DND-41 (cell line): ENCODE measurements around the gene COL13A1.

Experiments
- ATAC-seq: fragments of 200-7000 bp; cut with Tn5 transposase; 3 replicates; pipeline ENCODE4 v1.9.1; 2021; ENCODE audit warnings: low read depth; ENCODE audit not compliant: insufficient read depth
- DNase-seq: peaks from one replicate; pipeline ENCODE4 v3.0.0-alpha.2; 2020
- H2AFZ ChIP-seq: 2 replicates; pipeline ENCODE4 v1.6.0; 2012; ENCODE audit warnings: low read depth, low read length
- H3K27ac ChIP-seq: 2 replicates; pipeline ENCODE4 v1.5.1; 2012; ENCODE audit warnings: low read length, inconsistent platforms
- H3K27me3 ChIP-seq: fragments of 200-600 bp; sonication (generic); 2 replicates; pipeline ENCODE4 v1.6.0; 2012; ENCODE audit warnings: low read length, mild to moderate bottlenecking, inconsistent platforms; ENCODE audit not compliant: insufficient read depth, poor library complexity
- H3K36me3 ChIP-seq: 2 replicates; pipeline ENCODE4 v1.5.1; 2012; ENCODE audit warnings: low read length, inconsistent platforms; ENCODE audit not compliant: insufficient read depth
- H3K4me1 ChIP-seq: 2 replicates; pipeline ENCODE4 v1.5.1; 2012; ENCODE audit warnings: mild to moderate bottlenecking, low read length; ENCODE audit not compliant: insufficient read depth
- H3K4me2 ChIP-seq: 2 replicates; pipeline ENCODE4 v1.6.0; 2012; ENCODE audit warnings: mild to moderate bottlenecking, moderate library complexity, low read length, inconsistent platforms; ENCODE audit not compliant: insufficient read depth
- H3K4me3 ChIP-seq, 2 experiments: fragments of 200-600 bp in 1 of 2; shearing (Covaris generic) in 1 of 2; 2 replicates each; pipeline ENCODE4 v1.5.1; 2012 to 2016; ENCODE audit warnings: inconsistent platforms in 2 of 2, low read length in 2 of 2, mild to moderate bottlenecking in 2 of 2, low read depth in 1 of 2, moderate library complexity in 1 of 2
- H3K79me2 ChIP-seq: 2 replicates; pipeline ENCODE4 v1.6.0; 2012; ENCODE audit warnings: low read length, inconsistent platforms; ENCODE audit not compliant: insufficient read depth
- H3K9ac ChIP-seq: 2 replicates; pipeline ENCODE4 v1.6.0; 2012; ENCODE audit warnings: low read depth, mild to moderate bottlenecking, inconsistent platforms, low read length, moderate library complexity
- H3K9me3 ChIP-seq: 2 replicates; pipeline ENCODE4 v1.5.1; 2012; ENCODE audit warnings: low read length, moderate library complexity, mild to moderate bottlenecking, inconsistent platforms; ENCODE audit not compliant: insufficient read depth, severe bottlenecking
- H4K20me1 ChIP-seq: 2 replicates; pipeline ENCODE4 v1.6.0; 2012; ENCODE audit warnings: low read length; ENCODE audit not compliant: insufficient read depth
- EZH2 ChIP-seq: IDR thresholded peaks from 3 replicates; pipeline ENCODE4 v1.6.1; 2012; ENCODE audit warnings: borderline replicate concordance, low read depth, mild to moderate bottlenecking, moderate library complexity, low read length, inconsistent platforms; ENCODE audit not compliant: severe bottlenecking
- TF ChIP-seq, protein P1 (sequence below): IDR thresholded peaks from 2 replicates; pipeline ENCODE4 v1.5.1; 2012; ENCODE audit warnings: borderline replicate concordance, low read length, moderate library complexity, mild to moderate bottlenecking; ENCODE audit not compliant: poor library complexity, severe bottlenecking; ENCODE audit errors: extremely low read depth

The COL13A1 gene

DNA sequence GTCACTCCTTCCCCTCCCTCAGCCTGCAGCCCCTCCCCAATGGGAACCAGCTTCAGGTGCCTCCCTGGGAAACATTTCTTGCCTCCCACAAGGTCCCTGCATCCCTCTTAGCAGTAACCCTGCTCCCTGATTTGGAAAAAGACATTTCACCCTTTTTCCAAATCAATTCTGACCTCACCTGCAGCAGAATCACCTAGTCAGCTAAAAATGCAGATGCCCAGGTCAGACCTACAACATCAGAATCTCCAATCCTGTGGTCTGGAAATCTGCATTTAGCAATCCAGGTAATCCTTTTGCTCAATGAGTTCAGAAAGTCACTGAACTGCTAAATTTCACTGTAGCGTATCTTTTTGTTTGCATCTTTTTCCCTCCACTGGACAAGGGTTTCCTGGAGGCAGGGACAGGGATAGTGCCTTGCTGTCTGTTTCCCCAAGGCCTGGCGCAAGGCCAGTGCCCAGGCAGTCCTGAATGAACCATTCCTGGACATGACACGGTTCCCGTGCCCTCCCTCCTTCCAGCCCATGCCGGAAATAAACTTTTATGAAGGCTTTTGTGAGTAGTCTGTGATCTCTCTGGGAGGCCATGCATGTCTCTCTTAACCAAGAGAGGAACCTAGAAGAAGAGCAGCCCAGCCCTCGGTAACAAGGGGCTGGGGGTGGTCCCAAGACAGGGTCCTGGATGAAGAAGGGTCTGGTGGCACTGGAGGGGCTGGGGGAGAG lies 44.0 kb downstream of the COL13A1 start:
- ATAC-seq (no peak), DNase-seq (no peak)
- Histone ChIP-seq H3K9me3 (no peaks in the 10 kb centered on the region), H3K4me1 (no peaks in the 10 kb centered on the region), H3K27me3 (peaks cover 18% of the 10 kb centered on the region), H3K4me2 (no peak overlapping the region), H3K4me3 (no peak overlapping the region), H3K27ac (no peak overlapping the region), H3K9ac (no peak overlapping the region), H4K20me1 (peaks cover 9% of the 10 kb centered on the region; the same call in 1 of the 2 replicates), H3K36me3 (no peaks in the 10 kb centered on the region), H2AFZ (no peak overlapping the region), H3K79me2 (no peaks in the 10 kb centered on the region)
- TF ChIP-seq, protein P1, sequence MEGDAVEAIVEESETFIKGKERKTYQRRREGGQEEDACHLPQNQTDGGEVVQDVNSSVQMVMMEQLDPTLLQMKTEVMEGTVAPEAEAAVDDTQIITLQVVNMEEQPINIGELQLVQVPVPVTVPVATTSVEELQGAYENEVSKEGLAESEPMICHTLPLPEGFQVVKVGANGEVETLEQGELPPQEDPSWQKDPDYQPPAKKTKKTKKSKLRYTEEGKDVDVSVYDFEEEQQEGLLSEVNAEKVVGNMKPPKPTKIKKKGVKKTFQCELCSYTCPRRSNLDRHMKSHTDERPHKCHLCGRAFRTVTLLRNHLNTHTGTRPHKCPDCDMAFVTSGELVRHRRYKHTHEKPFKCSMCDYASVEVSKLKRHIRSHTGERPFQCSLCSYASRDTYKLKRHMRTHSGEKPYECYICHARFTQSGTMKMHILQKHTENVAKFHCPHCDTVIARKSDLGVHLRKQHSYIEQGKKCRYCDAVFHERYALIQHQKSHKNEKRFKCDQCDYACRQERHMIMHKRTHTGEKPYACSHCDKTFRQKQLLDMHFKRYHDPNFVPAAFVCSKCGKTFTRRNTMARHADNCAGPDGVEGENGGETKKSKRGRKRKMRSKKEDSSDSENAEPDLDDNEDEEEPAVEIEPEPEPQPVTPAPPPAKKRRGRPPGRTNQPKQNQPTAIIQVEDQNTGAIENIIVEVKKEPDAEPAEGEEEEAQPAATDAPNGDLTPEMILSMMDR, result no peak
- TF ChIP-seq EZH2, result no peak

DNA sequence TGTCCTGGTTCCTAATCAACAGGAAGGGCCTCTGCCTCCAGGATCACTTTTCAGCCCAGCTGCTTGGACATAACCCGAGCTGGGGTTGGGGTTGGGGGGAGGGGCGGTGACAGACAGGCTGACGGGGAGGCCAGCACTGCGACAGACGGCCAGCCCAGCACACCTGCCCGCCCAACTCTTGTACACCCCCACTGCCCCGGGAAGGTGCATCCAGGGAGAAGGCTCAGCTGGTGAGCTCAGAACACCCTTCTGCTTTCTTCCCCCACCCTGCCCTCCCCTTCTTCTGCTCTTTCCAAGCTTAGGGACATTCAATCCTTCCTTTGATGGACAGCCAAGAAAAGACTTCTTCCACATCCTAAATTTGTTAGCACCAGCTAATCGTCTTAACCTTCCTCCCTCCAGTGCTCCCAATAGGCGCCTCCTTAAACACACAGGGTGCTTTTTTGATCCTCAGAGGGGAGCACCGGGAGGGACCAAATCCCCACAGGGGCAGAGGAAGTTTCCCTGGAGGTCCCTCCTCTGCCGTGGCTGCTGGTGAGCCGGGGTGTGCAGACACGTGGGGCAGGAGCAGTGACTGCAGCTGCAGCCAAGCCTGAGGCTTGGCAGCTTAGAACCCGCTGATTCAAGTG lies 44.7 kb downstream of the COL13A1 start:
- no peak for DNase-seq
- peaks cover 18% of the 10 kb centered on the region for H3K27me3 ChIP-seq
- no peak overlapping the region for H3K4me2 ChIP-seq
- H3K4me3 ChIP-seq, result no peak overlapping the region
- no peaks in the 10 kb centered on the region for H3K4me1 ChIP-seq
- no peak overlapping the region for H3K27ac ChIP-seq
- no peak overlapping the region for H3K9ac ChIP-seq
- no peak for TF ChIP-seq EZH2
- TF ChIP-seq, protein P1, result no peak
- no peaks in the 10 kb centered on the region for H3K79me2 ChIP-seq
- H3K9me3 ChIP-seq, result no peaks in the 10 kb centered on the region
- H4K20me1 ChIP-seq, result peaks cover 9% of the 10 kb centered on the region; the same call in 1 of the 2 replicates
- H3K36me3 ChIP-seq, result no peaks in the 10 kb centered on the region
- no peak for ATAC-seq
- no peak overlapping the region for H2AFZ ChIP-seq

DNA sequence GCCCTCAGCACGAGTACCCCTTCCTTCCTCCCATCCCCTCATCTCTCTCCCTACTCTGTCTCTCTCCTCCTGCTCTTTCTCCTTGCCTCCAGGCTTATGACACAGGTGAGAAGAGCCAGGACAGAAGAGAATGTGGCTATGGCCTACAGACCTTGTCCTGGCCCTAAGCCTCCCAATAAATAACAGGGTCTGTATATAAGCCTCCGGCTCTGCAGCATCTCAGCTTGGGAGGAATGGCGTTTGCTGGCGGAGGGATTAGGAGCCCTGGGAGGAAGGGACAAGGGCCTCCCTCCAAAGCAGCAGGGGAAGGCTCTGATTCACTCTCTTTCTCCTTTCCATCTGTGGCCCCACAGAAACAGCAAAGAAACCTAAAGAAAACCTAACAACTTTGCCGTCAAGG lies 45.8 kb downstream of the COL13A1 start:
- Histone ChIP-seq H3K4me3 (no peak overlapping the region), H3K36me3 (no peaks in the 10 kb centered on the region), H3K27ac (no peak overlapping the region), H3K4me1 (no peaks in the 10 kb centered on the region), H3K27me3 (peaks cover 18% of the 10 kb centered on the region), H3K4me2 (no peak overlapping the region), H3K9me3 (no peaks in the 10 kb centered on the region), H2AFZ (no peak overlapping the region), H4K20me1 (peaks cover 9% of the 10 kb centered on the region; the same call in 1 of the 2 replicates), H3K9ac (no peak overlapping the region), H3K79me2 (no peaks in the 10 kb centered on the region)
- no peak for ATAC-seq
- no peak for DNase-seq
- TF ChIP-seq EZH2, result no peak
- TF ChIP-seq, protein P1, result no peak
